Large intestine (tissue), 12 donors: Measurements from ENCODE around the gene STK35. TPM values are rescaled to one million over a fixed set of nuclear protein-coding genes. Genes with fewer than 3 reads are reported as not detected.
A peak's percentile ranks its signal among the peaks of the same experiment; 100 is the strongest.

Source experiments
- DNase-seq, 2 donors: peaks; one replicate each; pipeline versions ENCODE4 v3.0.0 to v3.0.0-alpha.2; 2013
- H3K27ac ChIP-seq: one replicate; pipeline ENCODE4 v1.5.1; 2013; ENCODE audit warnings: low read length
- H3K27me3 ChIP-seq: 2 replicates; pipeline ENCODE4 v1.6.1; 2013; ENCODE audit warnings: low read length; ENCODE audit not compliant: control insufficient read depth, insufficient read depth
- H3K36me3 ChIP-seq: 2 replicates; pipeline ENCODE4 v1.6.1; 2013; ENCODE audit warnings: low read length; ENCODE audit not compliant: control insufficient read depth, insufficient read depth
- H3K4me1 ChIP-seq: one replicate; pipeline ENCODE4 v1.6.1; 2013; ENCODE audit warnings: low read length; ENCODE audit not compliant: control insufficient read depth, insufficient read depth
- H3K4me3 ChIP-seq: one replicate; pipeline ENCODE4 v1.5.1; 2013; ENCODE audit warnings: low read length
- H3K9me3 ChIP-seq: one replicate; pipeline ENCODE4 v1.6.1; 2013; ENCODE audit warnings: mild to moderate bottlenecking, low read depth, low read length, moderate library complexity; ENCODE audit not compliant: control insufficient read depth
- WGBS: methylation state at CpG from one replicate; pipeline ENCODE4 v1.1.5; 2013; ENCODE audit warnings: low lambda C conversion rate; ENCODE audit not compliant: insufficient coverage; 5-methylcytosine and 5-hydroxymethylcytosine counted together
- long read RNA-seq, 11 donors: transcript quantifications; one replicate each; lab custom pipeline, GENCODE V29; 2026
- polyA plus RNA-seq: library from polyadenylated mRNA; unstranded; fragments of 120-200 nt; gene quantifications from one replicate; pipeline ENCODE4 v1.2.1, GENCODE V29; 2013

Gene STK35
- polyA plus RNA-seq = 16.0 TPM
- long read RNA-seq, donor 1 = 0 reads
- long read RNA-seq, donor 2 = 0 reads
- long read RNA-seq, donor 3, full-length matches to known transcripts = 1 of 1 reads
- long read RNA-seq, donor 3, partial matches to known transcripts = 0 of 1 reads
- long read RNA-seq, donor 3, other reads (novel, unspliced or antisense) = 0 of 1 reads
- long read RNA-seq, donor 4 = 0 reads
- long read RNA-seq, donor 5 = 0 reads
- long read RNA-seq, donor 6 = 0 reads
- long read RNA-seq, donor 7 = 0 reads
- long read RNA-seq, donor 8 = 0 reads
- long read RNA-seq, donor 9 = 0 reads
- long read RNA-seq, donor 10 = 0 reads
- long read RNA-seq, donor 11, full-length matches to known transcripts = 1 of 1 reads
- long read RNA-seq, donor 11, partial matches to known transcripts = 0 of 1 reads
- long read RNA-seq, donor 11, other reads (novel, unspliced or antisense) = 0 of 1 reads

DNA sequence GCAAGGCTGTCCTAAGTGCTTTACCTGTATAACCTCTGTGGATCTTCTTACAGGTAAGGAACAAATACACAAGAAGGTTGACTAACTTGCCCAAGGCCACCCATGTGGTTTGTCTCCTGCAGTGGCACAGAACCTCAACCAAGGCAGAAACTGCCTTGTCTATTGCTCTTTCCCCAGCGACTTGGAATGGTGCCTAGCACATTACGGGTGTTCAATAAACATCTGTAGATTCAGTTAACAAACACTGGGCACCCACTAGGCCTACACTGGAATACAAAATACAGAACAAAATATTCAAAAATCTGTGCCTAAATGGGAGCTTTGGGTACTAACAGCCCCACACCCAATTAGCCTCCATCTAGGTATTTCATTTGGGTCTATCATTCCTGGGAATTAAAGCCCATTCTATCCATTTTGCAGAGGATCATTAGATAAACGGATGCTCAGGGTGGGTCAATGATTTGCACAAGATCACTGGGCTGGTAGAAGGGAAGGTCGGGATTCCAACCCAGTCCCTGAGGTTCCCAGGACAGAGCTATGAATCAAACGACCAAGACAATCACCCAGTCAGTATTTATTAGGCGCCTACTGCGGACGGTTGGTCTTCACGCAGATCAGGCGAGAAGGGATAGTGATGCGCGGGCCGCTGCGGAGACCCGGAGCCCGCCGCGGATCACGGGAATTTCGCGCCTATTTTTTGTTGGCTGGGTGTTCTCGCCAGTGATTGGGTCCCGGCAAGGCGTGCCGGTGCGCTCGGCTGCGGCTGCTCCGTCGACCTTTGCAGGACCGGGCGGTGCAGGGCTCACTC, at the start of gene STK35:
Gene STK35 (plus strand): TSS at position 771 of the 808 bp plus-strand sequence. CDS start 55 bp downstream, outside the sequence.
- Histone ChIP-seq H3K27ac (peak within 1 kb of the TSS; percentile 95), H3K4me1 (peaks cover 16% of the 10 kb centered on the region), H3K27me3 (no peaks in the 10 kb centered on the region), H3K9me3 (no peaks in the 10 kb centered on the region), H3K36me3 (peaks cover 10% of the 10 kb centered on the region), H3K4me3 (peak within 1 kb of the TSS; percentile 82)
- no peak for DNase-seq
- no CpG with 5 or more reads among the region's 32 CpGs for WGBS

DNA sequence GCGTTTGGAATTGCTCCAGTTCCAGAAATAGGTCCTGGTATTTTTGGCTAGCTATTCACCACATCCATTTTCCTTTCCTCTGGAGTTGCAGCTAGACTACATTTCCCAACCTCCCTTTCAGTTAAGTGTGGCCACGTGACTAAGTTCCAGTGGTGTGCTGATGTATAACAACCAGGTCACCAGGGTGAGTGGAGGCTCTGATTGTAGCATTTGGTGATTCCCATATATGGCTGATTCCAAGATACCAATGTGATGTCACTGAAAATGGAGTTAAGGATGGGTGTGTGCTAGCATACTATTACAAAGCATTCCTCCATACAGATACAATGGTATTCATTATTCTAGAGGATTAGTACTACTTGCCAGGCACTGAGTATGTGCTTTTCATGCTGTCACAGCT, 49.7 kb upstream of the STK35 start:
- H3K27me3 ChIP-seq = peaks cover 24% of the 10 kb centered on the region
- no peak overlapping the region for H3K4me3 ChIP-seq
- no peak overlapping the region for H3K27ac ChIP-seq
- H3K4me1 ChIP-seq = no peaks in the 10 kb centered on the region
- H3K36me3 ChIP-seq = no peaks in the 10 kb centered on the region
- 83% methylated on average over 1 of the region's 2 CpGs for WGBS
- no peaks in the 10 kb centered on the region for H3K9me3 ChIP-seq
- DNase-seq = no peak

DNA sequence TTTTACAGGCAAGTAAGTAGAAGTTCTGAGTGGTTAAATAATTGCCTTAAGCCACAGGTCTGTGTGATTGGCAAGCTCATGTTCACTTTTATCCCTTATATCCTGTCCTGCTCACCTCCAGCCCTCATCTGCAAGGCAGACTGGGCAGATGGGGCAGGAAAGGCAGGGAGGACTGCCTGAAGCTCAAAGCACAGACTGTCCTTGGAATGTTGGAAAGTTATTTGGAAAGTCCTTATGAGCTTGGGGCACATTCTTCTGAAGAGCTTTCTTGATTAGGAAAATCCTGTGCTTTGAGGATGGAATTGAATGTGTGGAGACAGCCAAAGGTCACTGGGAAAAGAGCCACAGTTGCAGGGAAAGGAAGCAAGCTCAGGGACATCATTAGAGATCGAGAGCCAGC, 48.9 kb upstream of the STK35 start:
- H3K27me3 ChIP-seq = peaks cover 24% of the 10 kb centered on the region
- no peak for DNase-seq
- H3K36me3 ChIP-seq = no peaks in the 10 kb centered on the region
- no peaks in the 10 kb centered on the region for H3K4me1 ChIP-seq
- H3K9me3 ChIP-seq = no peaks in the 10 kb centered on the region
- no peak overlapping the region for H3K4me3 ChIP-seq
- WGBS = no CpG with 5 or more reads among the region's 1 CpG
- H3K27ac ChIP-seq = no peak overlapping the region

DNA sequence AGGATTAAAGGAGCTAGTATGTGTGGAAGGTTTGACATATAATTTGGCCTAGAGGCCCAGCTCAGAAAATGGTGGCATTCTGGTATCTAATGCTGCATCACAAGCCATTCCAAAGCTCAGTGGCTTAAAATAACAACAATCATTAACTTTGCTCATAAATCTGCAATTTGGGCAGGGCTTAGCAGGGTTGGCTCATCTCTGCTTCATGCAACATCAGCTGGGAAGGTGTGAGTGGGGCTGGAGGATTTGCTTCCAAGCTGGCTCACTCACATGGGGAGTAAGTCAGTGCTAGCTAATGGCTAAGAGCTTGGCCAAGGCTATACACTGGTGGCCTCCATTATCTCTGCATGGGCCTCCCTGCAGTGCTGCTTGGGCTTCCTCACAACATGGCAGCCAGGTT, 48.0 kb upstream of the STK35 start:
- no peaks in the 10 kb centered on the region for H3K9me3 ChIP-seq
- no peak overlapping the region for H3K4me3 ChIP-seq
- no peaks in the 10 kb centered on the region for H3K4me1 ChIP-seq
- H3K27me3 ChIP-seq = peaks cover 24% of the 10 kb centered on the region
- DNase-seq = no peak
- H3K27ac ChIP-seq = no peak overlapping the region
- no peaks in the 10 kb centered on the region for H3K36me3 ChIP-seq

DNA sequence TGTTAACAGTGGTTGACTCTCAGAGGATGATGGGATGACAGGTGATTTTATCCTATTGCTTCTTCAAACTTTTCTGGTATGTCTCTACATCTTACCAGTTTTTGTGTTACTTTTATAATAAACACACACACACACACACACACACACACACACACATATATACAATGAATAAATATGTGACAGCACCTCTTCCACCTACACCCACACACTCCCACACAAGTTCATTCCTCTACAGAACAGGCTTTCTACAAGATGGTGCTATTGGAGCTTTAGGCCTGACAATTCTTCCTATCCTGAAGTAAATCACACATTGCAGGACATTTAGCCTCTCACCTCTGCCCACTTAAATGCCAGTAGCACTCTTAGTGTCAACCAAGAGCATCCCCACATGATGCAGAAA, 46.7 kb upstream of the STK35 start:
- H3K4me3 ChIP-seq = no peak overlapping the region
- H3K9me3 ChIP-seq = no peaks in the 10 kb centered on the region
- H3K27me3 ChIP-seq = peaks cover 13% of the 10 kb centered on the region
- no peak overlapping the region for H3K27ac ChIP-seq
- no peaks in the 10 kb centered on the region for H3K4me1 ChIP-seq
- H3K36me3 ChIP-seq = no peaks in the 10 kb centered on the region
- no peak for DNase-seq

DNA sequence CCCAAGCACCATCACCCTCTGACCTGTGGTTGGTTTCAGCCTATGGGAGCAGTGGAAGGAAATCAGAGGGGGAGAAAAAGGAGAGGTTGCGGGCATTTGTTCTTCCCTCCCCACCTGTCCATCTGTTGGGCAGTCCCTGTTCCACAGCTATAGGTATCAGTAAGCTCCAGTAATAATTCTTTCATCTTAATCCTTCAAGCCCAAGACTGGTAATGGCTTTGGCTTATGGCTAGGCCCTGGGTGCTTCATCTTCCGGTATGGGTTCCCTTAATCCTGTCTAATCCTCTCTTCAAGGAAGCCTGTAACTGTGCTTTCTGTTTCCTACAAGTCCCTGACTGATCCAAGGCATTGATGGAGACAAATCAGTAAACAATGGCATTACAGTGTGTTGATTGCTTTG, 42.2 kb upstream of the STK35 start:
- Histone ChIP-seq H3K27me3 (no peaks in the 10 kb centered on the region), H3K4me3 (no peak overlapping the region), H3K36me3 (no peaks in the 10 kb centered on the region), H3K9me3 (no peaks in the 10 kb centered on the region), H3K4me1 (no peaks in the 10 kb centered on the region), H3K27ac (no peak overlapping the region)
- DNase-seq = no peak
- no CpG with 5 or more reads among the region's 2 CpGs for WGBS

DNA sequence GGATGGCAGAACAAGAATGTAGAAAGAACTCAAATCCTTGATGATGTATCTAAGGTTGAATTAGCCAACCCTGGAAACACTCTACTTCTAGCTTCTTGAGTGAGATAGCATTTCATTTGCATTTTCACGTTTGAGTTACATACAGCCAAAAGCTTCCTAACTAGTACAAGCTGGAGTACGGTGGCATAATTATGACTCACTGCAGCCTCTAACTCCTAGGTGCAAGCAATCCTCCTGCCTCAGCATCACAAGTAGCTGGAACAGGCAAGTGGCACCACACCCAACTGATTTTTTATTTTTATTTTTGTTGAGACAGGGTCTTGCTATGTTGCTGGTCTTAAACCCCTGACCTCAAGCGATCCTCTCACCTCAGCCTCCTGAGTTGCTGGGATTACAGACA, 36.5 kb upstream of the STK35 start:
- H3K27ac ChIP-seq = no peak overlapping the region
- DNase-seq = no peak
- WGBS = no CpG with 5 or more reads among the region's 3 CpGs
- no peaks in the 10 kb centered on the region for H3K36me3 ChIP-seq
- H3K4me1 ChIP-seq = no peaks in the 10 kb centered on the region
- no peaks in the 10 kb centered on the region for H3K9me3 ChIP-seq
- H3K4me3 ChIP-seq = no peak overlapping the region
- peaks cover 7% of the 10 kb centered on the region for H3K27me3 ChIP-seq

DNA sequence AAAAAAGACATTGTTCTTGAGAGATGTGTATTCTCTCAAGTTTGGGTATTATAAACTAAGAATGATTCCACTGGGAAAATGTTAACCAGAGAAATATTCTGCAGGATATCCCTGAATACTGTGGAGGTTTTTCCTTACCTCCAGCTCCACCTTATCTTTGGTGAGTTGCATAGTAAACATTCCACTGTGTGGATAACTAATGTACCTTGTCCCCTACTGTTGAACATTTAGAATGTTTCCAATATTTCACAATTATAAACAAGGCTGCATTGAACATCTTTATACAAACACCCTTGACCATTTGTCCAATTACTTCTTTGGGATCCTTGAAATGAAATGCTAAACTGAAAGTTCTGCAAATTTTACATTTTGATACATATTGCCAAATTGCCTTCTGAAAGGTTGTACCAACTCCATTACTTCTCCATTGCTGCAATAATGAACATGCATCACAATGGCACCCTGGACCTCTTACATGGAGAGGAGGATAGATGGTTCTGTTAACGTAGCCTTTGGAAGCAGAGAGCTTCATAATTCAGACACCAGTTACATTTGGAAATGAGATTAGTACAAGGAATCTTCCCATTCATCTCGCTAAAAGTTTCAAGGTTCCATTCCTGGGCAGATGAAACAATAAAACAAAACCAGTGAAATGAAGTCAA, 35.0 kb upstream of the STK35 start:
- no peak overlapping the region for H3K27ac ChIP-seq
- 100% methylated on average over 1 of the region's 2 CpGs for WGBS
- H3K27me3 ChIP-seq = peaks cover 7% of the 10 kb centered on the region
- peak; percentile 3 to 8 for DNase-seq
- no peak overlapping the region for H3K4me3 ChIP-seq
- H3K4me1 ChIP-seq = no peaks in the 10 kb centered on the region
- no peaks in the 10 kb centered on the region for H3K9me3 ChIP-seq
- H3K36me3 ChIP-seq = no peaks in the 10 kb centered on the region

DNA sequence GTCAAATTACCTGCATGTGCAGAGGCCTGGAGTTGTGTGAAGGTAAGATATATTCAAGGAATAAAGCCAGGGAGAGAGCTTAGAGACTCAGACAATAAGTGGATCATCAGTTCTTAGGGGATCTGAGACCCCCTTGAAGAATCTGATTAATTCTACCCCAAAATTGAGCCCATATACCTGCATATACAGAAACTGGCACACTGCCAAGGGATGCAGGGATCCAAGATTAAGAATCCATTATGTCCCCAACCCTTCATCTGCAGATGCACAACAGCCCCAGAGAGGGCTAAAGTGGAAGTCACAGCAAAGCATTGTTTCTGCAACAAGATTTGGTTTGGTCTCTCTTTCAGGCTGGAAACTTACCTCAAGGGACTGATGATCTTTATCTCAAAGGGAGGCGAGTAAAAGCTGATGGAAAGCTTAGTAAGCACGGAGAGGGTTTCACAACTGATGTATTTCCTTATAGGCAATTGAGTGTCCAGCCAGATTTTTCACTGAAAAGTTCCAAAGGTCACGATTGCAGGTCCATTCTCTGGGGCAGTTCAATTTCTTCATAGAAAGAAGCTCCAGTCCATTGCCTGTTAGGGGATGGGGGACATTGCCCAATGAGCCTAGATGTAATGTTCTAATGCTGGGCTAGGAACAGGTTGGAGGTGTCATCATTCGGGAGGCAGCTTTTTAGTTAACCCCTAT, 20.9 kb upstream of the STK35 start:
- H3K4me3 ChIP-seq = no peak overlapping the region
- WGBS = 70% methylated on average over 2 of the region's 4 CpGs
- DNase-seq = no peak
- no peaks in the 10 kb centered on the region for H3K36me3 ChIP-seq
- H3K27ac ChIP-seq = no peak overlapping the region
- no peaks in the 10 kb centered on the region for H3K4me1 ChIP-seq
- H3K9me3 ChIP-seq = no peaks in the 10 kb centered on the region
- H3K27me3 ChIP-seq = peaks cover 9% of the 10 kb centered on the region

DNA sequence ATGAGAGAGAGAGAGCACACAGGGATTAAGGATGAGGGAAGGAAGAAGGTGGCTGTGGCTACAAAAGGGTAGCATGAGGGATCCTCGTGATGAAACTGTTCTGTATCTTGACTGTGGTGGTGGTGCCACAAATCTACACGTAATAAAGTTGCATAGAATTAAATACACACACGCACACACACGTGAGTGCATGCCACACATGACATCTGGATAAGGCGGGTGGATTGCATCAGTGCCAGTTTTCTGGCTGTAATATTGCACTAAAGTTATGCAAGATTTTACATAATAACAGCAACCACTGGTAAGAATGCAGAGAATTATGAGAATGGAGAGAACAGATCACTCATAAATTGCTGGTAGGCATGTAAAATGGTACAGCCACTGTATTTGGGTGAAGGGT, 16.9 kb upstream of the STK35 start:
- WGBS = 40% methylated on average over 1 of the region's 5 CpGs
- no peaks in the 10 kb centered on the region for H3K36me3 ChIP-seq
- no peak overlapping the region for H3K4me3 ChIP-seq
- no peaks in the 10 kb centered on the region for H3K4me1 ChIP-seq
- DNase-seq = no peak
- H3K27ac ChIP-seq = no peak overlapping the region
- H3K9me3 ChIP-seq = no peaks in the 10 kb centered on the region
- peaks cover 34% of the 10 kb centered on the region for H3K27me3 ChIP-seq
